PC-9 (cell line): ENCODE data around the gene GAK.

Source experiments
- EZH2 ChIP-seq: fragments of 200-600 bp; sonication (generic); IDR thresholded peaks from 2 replicates; pipeline ENCODE4 v1.8.0; 2017; ENCODE audit warnings: antibody characterized with exemption, low read depth
- TF ChIP-seq, protein P1 (sequence below): fragments of 200-600 bp; sonication (generic); conservative IDR thresholded peaks from 2 replicates; pipeline ENCODE4 v1.6.1; 2017; ENCODE audit warnings: mixed run types, antibody characterized with exemption, mild to moderate bottlenecking, moderate library complexity

DNA sequence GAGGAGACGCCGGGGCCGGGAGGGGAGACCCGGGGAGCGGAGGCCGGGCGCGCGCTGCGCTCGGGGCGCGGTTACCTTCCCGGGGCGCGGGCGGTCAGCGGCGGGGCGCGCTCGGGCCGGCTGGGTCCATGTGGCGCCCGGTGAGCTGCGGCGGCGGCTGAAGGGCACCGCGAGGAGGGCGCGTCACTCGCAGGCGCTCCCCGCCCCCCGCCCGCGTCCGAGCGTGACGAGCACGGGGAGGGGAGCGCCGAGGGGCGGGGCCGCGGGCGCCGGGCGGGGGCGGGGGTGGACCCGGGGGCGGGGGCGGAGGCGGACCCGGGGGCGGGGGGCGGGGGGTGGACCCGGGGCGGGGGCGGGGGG is 106.2 kb downstream of the GAK start, which contains the start of gene CPLX1:
- TF ChIP-seq, protein P1, sequence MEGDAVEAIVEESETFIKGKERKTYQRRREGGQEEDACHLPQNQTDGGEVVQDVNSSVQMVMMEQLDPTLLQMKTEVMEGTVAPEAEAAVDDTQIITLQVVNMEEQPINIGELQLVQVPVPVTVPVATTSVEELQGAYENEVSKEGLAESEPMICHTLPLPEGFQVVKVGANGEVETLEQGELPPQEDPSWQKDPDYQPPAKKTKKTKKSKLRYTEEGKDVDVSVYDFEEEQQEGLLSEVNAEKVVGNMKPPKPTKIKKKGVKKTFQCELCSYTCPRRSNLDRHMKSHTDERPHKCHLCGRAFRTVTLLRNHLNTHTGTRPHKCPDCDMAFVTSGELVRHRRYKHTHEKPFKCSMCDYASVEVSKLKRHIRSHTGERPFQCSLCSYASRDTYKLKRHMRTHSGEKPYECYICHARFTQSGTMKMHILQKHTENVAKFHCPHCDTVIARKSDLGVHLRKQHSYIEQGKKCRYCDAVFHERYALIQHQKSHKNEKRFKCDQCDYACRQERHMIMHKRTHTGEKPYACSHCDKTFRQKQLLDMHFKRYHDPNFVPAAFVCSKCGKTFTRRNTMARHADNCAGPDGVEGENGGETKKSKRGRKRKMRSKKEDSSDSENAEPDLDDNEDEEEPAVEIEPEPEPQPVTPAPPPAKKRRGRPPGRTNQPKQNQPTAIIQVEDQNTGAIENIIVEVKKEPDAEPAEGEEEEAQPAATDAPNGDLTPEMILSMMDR, result no peak
- no peak for TF ChIP-seq EZH2
